SK-N-SH (cell line): Measurements from ENCODE around the gene ZNF605. TPM values are rescaled to one million over a fixed set of nuclear protein-coding genes. Genes with fewer than 3 reads are reported as not detected.
"Not testable (repeated sequence)": the region's sequence is repeated elsewhere in the genome, so short reads cannot be mapped to it uniquely, and the experiment has no call there.

Experiments
- CTCF ChIA-PET: fragments of 300-600, 350-600 bp; formaldehyde crosslinking; extraction: SDS; loops from one replicate; lab custom pipeline; 2021; lab: Yijun Ruan, JAX
- POLR2A ChIA-PET: fragments of 350-600 bp; sonication (Branson Sonifier 250); formaldehyde crosslinking; extraction: SDS; loops from one replicate; lab custom pipeline; 2020; ENCODE audit warnings: antibody characterized with exemption, inconsistent platforms; lab: Yijun Ruan, JAX
- DNase-seq: peaks from one replicate; pipeline ENCODE4 v3.0.0; 2012
- H2AFZ ChIP-seq: fragments of 200-600 bp; sonication (generic); 2 replicates; pipeline ENCODE4 v1.8.1; 2016; ENCODE audit warnings: antibody characterized with exemption, mild to moderate bottlenecking, low read depth
- H3F3A ChIP-seq: fragments of 200-600 bp; sonication (generic); replicated peaks from 2 replicates; pipeline ENCODE3; 2016; ENCODE audit warnings: antibody characterized with exemption, mild to moderate bottlenecking; ENCODE audit not compliant: insufficient read depth
- H3K27ac ChIP-seq, 2 experiments: fragments of 200-500 bp in 1 of 2; fragments of 200-600 bp in 1 of 2; sonication (Bioruptor generic) in 1 of 2; sonication (generic), shearing (Covaris generic) in 1 of 2; 2 replicates each; pipeline versions ENCODE4 v1.5.1 to v1.6.1; 2014 to 2016; ENCODE audit warnings: low read depth in 2 of 2, inconsistent platforms in 1 of 2, low read length in 1 of 2, mild to moderate bottlenecking in 1 of 2, mixed read lengths in 1 of 2
- H3K27me3 ChIP-seq: fragments of 200-600 bp; sonication (generic), shearing (Covaris generic); 2 replicates; pipeline ENCODE4 v1.6.1; 2016; ENCODE audit warnings: mixed run types; ENCODE audit not compliant: insufficient read depth
- H3K36me3 ChIP-seq, 2 experiments: fragments of 200-500 bp in 1 of 2; fragments of 200-600 bp in 1 of 2; sonication (Bioruptor generic) in 1 of 2; sonication (generic) in 1 of 2; replicated peaks in 1 of 2; 2 replicates each; pipeline versions ENCODE3 to v1.5.1; 2014 to 2016; ENCODE audit warnings: low read length in 1 of 2, mild to moderate bottlenecking in 1 of 2; ENCODE audit not compliant: insufficient read depth in 2 of 2, control insufficient read depth in 1 of 2
- H3K4me1 ChIP-seq, 2 experiments: fragments of 200-500 bp in 1 of 2; fragments of 200-600 bp in 1 of 2; sonication (Bioruptor generic) in 1 of 2; sonication (generic), shearing (Covaris generic) in 1 of 2; 2 replicates each; pipeline versions ENCODE4 v1.5.1 to v1.6.1; 2014 to 2016; ENCODE audit warnings: low read depth in 1 of 2, low read length in 1 of 2, mixed run types in 1 of 2; ENCODE audit not compliant: insufficient read depth in 2 of 2, control insufficient read depth in 1 of 2
- H3K4me2 ChIP-seq: fragments of 200-600 bp; sonication (generic), shearing (Covaris generic); 2 replicates; pipeline ENCODE4 v1.6.1; 2017; ENCODE audit warnings: mixed run types
- H3K4me3 ChIP-seq, 2 experiments: fragments of 200-500 bp in 1 of 2; fragments of 200-600 bp in 1 of 2; sonication (Bioruptor generic) in 1 of 2; sonication (generic), shearing (Covaris generic) in 1 of 2; 2 replicates each; pipeline versions ENCODE4 v1.5.1 to v1.8.1; 2014 to 2016; ENCODE audit warnings: low read depth in 2 of 2, inconsistent platforms in 1 of 2, low read length in 1 of 2, mild to moderate bottlenecking in 1 of 2, mixed read lengths in 1 of 2, moderate library complexity in 1 of 2
- H3K79me2 ChIP-seq: fragments of 200-600 bp; sonication (generic); 2 replicates; pipeline ENCODE4 v1.8.1; 2017; ENCODE audit warnings: mild to moderate bottlenecking; ENCODE audit not compliant: insufficient read depth
- H3K9ac ChIP-seq: fragments of 200-600 bp; sonication (generic); 2 replicates; pipeline ENCODE4 v1.6.1; 2017; ENCODE audit warnings: mixed run types
- H3K9me2 ChIP-seq: fragments of 200-600 bp; sonication (generic); 2 replicates; pipeline ENCODE4 v1.6.1; 2017; ENCODE audit warnings: mixed run types
- H3K9me3 ChIP-seq: fragments of 200-600 bp; sonication (generic); 2 replicates; pipeline ENCODE4 v1.6.1; 2017; ENCODE audit warnings: mixed run types, mild to moderate bottlenecking, moderate library complexity
- H4K20me1 ChIP-seq: fragments of 200-600 bp; sonication (generic); 2 replicates; pipeline ENCODE4 v1.6.1; 2017; ENCODE audit warnings: mild to moderate bottlenecking, mixed run types; ENCODE audit not compliant: insufficient read depth
- CHD2 ChIP-seq: fragments of 150-350 bp; IDR thresholded peaks from 2 replicates; pipeline ENCODE4 v1.6.1; 2018; ENCODE audit warnings: low read length; ENCODE audit not compliant: partially characterized antibody
- CTCF ChIP-seq: fragments of 200-600 bp; sonication (generic); IDR thresholded peaks from 2 replicates; pipeline ENCODE4 v1.6.1; 2017; ENCODE audit warnings: antibody characterized with exemption, mild to moderate bottlenecking, moderate library complexity
- ELF1 ChIP-seq: IDR thresholded peaks from 2 replicates; pipeline ENCODE4 v1.4.0; 2012
- EP300 ChIP-seq, 2 experiments: IDR thresholded peaks; 2 replicates each; pipeline versions ENCODE4 v1.4.0 to v1.6.1; 2012; ENCODE audit warnings: borderline replicate concordance in 1 of 2, low read depth in 1 of 2, low read length in 1 of 2
- FOSL2 ChIP-seq: IDR thresholded peaks from 2 replicates; pipeline ENCODE4 v1.4.0; 2012; ENCODE audit warnings: low read depth, mild to moderate bottlenecking, moderate library complexity, borderline replicate concordance
- GABPA ChIP-seq: IDR thresholded peaks from 2 replicates; pipeline ENCODE4 v1.4.0; 2012; ENCODE audit warnings: low read depth, mild to moderate bottlenecking
- JUND ChIP-seq: IDR thresholded peaks from 2 replicates; pipeline ENCODE4 v1.4.0; 2012
- MEF2A ChIP-seq: IDR thresholded peaks from 2 replicates; pipeline ENCODE4 v1.4.0; 2012; ENCODE audit warnings: low read depth, borderline replicate concordance
- MXI1 ChIP-seq: IDR thresholded peaks from 2 replicates; pipeline ENCODE4 v1.6.1; 2012; ENCODE audit warnings: mild to moderate bottlenecking, low read depth, low read length, improper control_type of control experiment
- NFIC ChIP-seq: IDR thresholded peaks from 2 replicates; pipeline ENCODE4 v1.4.0; 2012; ENCODE audit warnings: borderline replicate concordance
- NRF1 ChIP-seq: IDR thresholded peaks from 2 replicates; pipeline ENCODE4 v1.6.1; 2012; ENCODE audit warnings: low read depth, mild to moderate bottlenecking, low read length
- POLR2AphosphoS5 ChIP-seq: IDR thresholded peaks from 2 replicates; pipeline ENCODE4 v1.6.1; 2012; ENCODE audit warnings: low read depth, low read length
- RCOR1 ChIP-seq: fragments of 150-350 bp; IDR thresholded peaks from 2 replicates; pipeline ENCODE4 v1.6.1; 2017; ENCODE audit warnings: antibody characterized with exemption, low read length
- REST ChIP-seq: IDR thresholded peaks from 2 replicates; pipeline ENCODE4 v1.6.1; 2012; ENCODE audit warnings: mild to moderate bottlenecking, low read depth, low read length, moderate library complexity
- RFX5 ChIP-seq: IDR thresholded peaks from 2 replicates; pipeline ENCODE4 v1.6.1; 2012; ENCODE audit warnings: mild to moderate bottlenecking, improper control_type of control experiment, low read length
- SIN3A ChIP-seq: IDR thresholded peaks from 2 replicates; pipeline ENCODE4 v1.6.1; 2012; ENCODE audit warnings: low read depth, mild to moderate bottlenecking, low read length, moderate library complexity, borderline replicate concordance
- SMC3 ChIP-seq: IDR thresholded peaks from 2 replicates; pipeline ENCODE4 v1.6.1; 2012; ENCODE audit warnings: low read depth, low read length, improper control_type of control experiment
- TAF1 ChIP-seq: IDR thresholded peaks from 2 replicates; pipeline ENCODE4 v1.6.1; 2012; ENCODE audit warnings: low read depth, mild to moderate bottlenecking, low read length, moderate library complexity, borderline replicate concordance
- TCF12 ChIP-seq: IDR thresholded peaks from 2 replicates; pipeline ENCODE4 v1.4.0; 2012
- TEAD4 ChIP-seq: IDR thresholded peaks from 2 replicates; pipeline ENCODE4 v1.4.0; 2012; ENCODE audit warnings: mild to moderate bottlenecking, borderline replicate concordance; ENCODE audit not compliant: insufficient read depth
- WGBS: methylation state at CpG from one replicate; pipeline ENCODE4 v1.1.6; 2017; ENCODE audit warnings: low lambda C conversion rate; 5-methylcytosine and 5-hydroxymethylcytosine counted together
- polyA plus RNA-seq, 3 experiments: library from polyadenylated mRNA; depleted of rRNA; stranded (reverse); fragments of >200 nt; gene quantifications; 2 replicates each; pipeline ENCODE4 v1.2.3, GENCODE V29; 2012

The ZNF605 gene
- polyA plus RNA-seq, 1 of the 3 experiments (the other 2 are of a cell fraction): 4.0 TPM

DNA sequence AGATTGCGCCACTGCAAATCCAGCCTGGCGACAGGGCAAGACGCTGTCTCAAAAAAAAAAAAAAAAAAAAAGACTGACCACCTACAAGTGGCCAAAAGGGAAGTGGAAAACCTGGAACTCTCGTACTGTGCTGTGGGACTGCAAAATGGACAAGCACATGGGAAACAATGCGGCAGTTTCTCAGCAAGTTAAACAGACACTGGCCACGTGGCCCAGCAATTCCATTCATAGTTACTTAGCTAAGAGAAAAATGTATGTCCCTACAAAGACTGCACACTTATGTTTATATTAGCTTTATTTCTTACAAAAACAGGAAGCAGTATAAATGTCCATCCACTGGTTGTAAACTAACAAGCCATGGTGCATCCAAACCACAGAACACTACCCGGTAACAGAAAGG is 74.3 kb downstream of the ZNF605 start (continued):
- TF ChIP-seq RFX5 (no peak), TAF1 (no peak), SMC3 (no peak), GABPA (no peak), FOSL2 (no peak), NRF1 (no peak), POLR2AphosphoS5 (no peak), REST (no peak)

DNA sequence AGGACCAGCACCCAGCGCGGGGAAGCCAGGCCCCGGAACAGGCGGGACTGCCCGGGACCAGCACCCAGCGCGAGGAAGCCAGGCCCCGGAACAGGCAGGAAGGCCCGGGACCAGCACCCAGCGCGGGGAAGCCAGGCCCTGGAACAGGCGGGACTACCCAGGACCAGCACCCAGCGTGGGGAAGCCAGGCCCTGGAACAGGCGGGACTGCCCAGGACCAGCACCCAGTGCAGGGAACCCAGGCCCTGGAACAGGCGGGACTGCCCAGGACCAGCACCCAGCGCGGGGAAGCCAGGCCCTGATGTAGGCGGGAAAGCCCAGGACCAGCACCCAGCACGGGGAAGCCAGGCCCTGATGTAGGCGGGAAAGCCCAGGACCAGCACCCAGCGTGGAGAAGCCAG is 81.5 kb downstream of the ZNF605 start:
- H3K36me3 ChIP-seq: peaks cover 51 to 68% of the 10 kb centered on the region in 2 experiments
- H3K4me2 ChIP-seq, H3K4me1 ChIP-seq, H2AFZ ChIP-seq, H3K9ac ChIP-seq, H3K27me3 ChIP-seq, DNase-seq, CTCF ChIA-PET, H3K9me3 ChIP-seq, H3F3A ChIP-seq, H3K27ac ChIP-seq, H4K20me1 ChIP-seq, H3K9me2 ChIP-seq, POLR2A ChIA-PET, H3K4me3 ChIP-seq: not testable (repeated sequence)
- H3K79me2 ChIP-seq: peaks cover 44% of the 10 kb centered on the region
- 95% methylated on average over 9 of the region's 21 CpGs for WGBS

- no peak overlapping the region for H2AFZ ChIP-seq
- H3K27me3 ChIP-seq: no peaks in the 10 kb centered on the region
- ChIA-PET CTCF (no interaction called here), POLR2A (no interaction called here)
- H3K36me3 ChIP-seq: peaks cover 55 to 68% of the 10 kb centered on the region in 2 experiments
- H4K20me1 ChIP-seq: no peaks in the 10 kb centered on the region
- no peaks in the 10 kb centered on the region for H3K9me2 ChIP-seq
- peaks cover 3% of the 10 kb centered on the region for H3F3A ChIP-seq
- TF ChIP-seq ELF1: no peak
- TF ChIP-seq CTCF: no peak
- no peak for TF ChIP-seq EP300 (IDR thresholded peaks at IDR 0.05; ENCODE audit: borderline replicate concordance in 1 of 2, low read depth in 1 of 2, low read length in 1 of 2)
- TF ChIP-seq GABPA: no peak
- TF ChIP-seq SMC3: no peak
- no peak for TF ChIP-seq MXI1
- TF ChIP-seq SIN3A: no peak
- no peak for TF ChIP-seq JUND
- no peak for TF ChIP-seq RCOR1
- no peak for TF ChIP-seq CHD2
- TF ChIP-seq RFX5: no peak
- TF ChIP-seq TCF12: no peak
- TF ChIP-seq TEAD4: no peak
- TF ChIP-seq NFIC: no peak
- TF ChIP-seq MEF2A: no peak
- no peaks in the 10 kb centered on the region for H3K4me1 ChIP-seq
- no peak overlapping the region for H3K4me2 ChIP-seq
- no peak overlapping the region for H3K27ac ChIP-seq
- H3K9me3 ChIP-seq: no peaks in the 10 kb centered on the region
- DNase-seq: no peak
- no peak overlapping the region for H3K4me3 ChIP-seq
- WGBS: 90% methylated on average over 7 of the region's 11 CpGs
- no peak overlapping the region for H3K9ac ChIP-seq
- H3K79me2 ChIP-seq: peaks cover 43% of the 10 kb centered on the region
Observed at GRCh38 chr12:132874175-132874574, 81.9 kb downstream of the ZNF605 start.
